Smooth muscle cell (in vitro differentiated cells): ENCODE data around the gene UBXN2A. TPM values are rescaled to one million over a fixed set of nuclear protein-coding genes. Genes with fewer than 3 reads are reported as not detected.

Experiments
- DNase-seq: peaks from one replicate; lab custom pipeline; 2025; ENCODE audit not compliant: unreplicated experiment; lab: John Stamatoyannopoulos, UW
- H2AFZ ChIP-seq: fragments of 200-600 bp; sonication (generic); 2 replicates; pipeline ENCODE4 v1.6.0; 2016; ENCODE audit warnings: antibody characterized with exemption, low read depth, mild to moderate bottlenecking
- H3F3A ChIP-seq: fragments of 200-600 bp; sonication (generic); 2 replicates; pipeline ENCODE4 v1.6.0; 2017; ENCODE audit warnings: antibody characterized with exemption, low read depth
- H3K27ac ChIP-seq: fragments of 200-600 bp; sonication (generic); 2 replicates; pipeline ENCODE4 v1.5.1; 2016; ENCODE audit warnings: low read depth, mild to moderate bottlenecking
- H3K27me3 ChIP-seq: fragments of 200-600 bp; sonication (generic); 2 replicates; pipeline ENCODE4 v1.6.1; 2016; ENCODE audit warnings: low read depth, mild to moderate bottlenecking
- H3K36me3 ChIP-seq: fragments of 200-600 bp; sonication (generic); 2 replicates; pipeline ENCODE4 v1.5.1; 2016; ENCODE audit warnings: low read depth
- H3K4me1 ChIP-seq: fragments of 200-600 bp; sonication (generic); 2 replicates; pipeline ENCODE4 v1.5.1; 2016; ENCODE audit warnings: low read depth
- H3K4me2 ChIP-seq: fragments of 200-600 bp; sonication (generic); 2 replicates; pipeline ENCODE4 v1.6.0; 2016; ENCODE audit warnings: mild to moderate bottlenecking
- H3K4me3 ChIP-seq: fragments of 200-600 bp; sonication (generic); 2 replicates; pipeline ENCODE4 v1.5.1; 2016; ENCODE audit warnings: mild to moderate bottlenecking
- H3K79me2 ChIP-seq: fragments of 200-600 bp; sonication (generic); 2 replicates; pipeline ENCODE4 v1.6.0; 2016; ENCODE audit warnings: low read depth, mild to moderate bottlenecking
- H3K9ac ChIP-seq: fragments of 200-600 bp; sonication (generic); 2 replicates; pipeline ENCODE4 v1.6.0; 2016; ENCODE audit warnings: low read depth
- H3K9me3 ChIP-seq: fragments of 200-600 bp; sonication (generic); replicated peaks from 2 replicates; pipeline ENCODE4 v1.5.1; 2016; ENCODE audit warnings: low read depth
- H4K20me1 ChIP-seq: fragments of 200-600 bp; sonication (generic); 2 replicates; pipeline ENCODE4 v1.6.0; 2016; ENCODE audit warnings: low read depth
- CTCF ChIP-seq: fragments of 200-600 bp; sonication (generic); IDR thresholded peaks from 2 replicates; pipeline ENCODE4 v1.5.1; 2017; ENCODE audit warnings: borderline replicate concordance, mild to moderate bottlenecking, antibody characterized with exemption; ENCODE audit not compliant: insufficient read depth, poor library complexity, severe bottlenecking
- WGBS: methylation state at CpG from one replicate; pipeline ENCODE4 v1.1.7; 2016; ENCODE audit warnings: low lambda C conversion rate; 5-methylcytosine and 5-hydroxymethylcytosine counted together
- polyA plus RNA-seq: library from polyadenylated mRNA; unstranded; fragments of >200 nt; fragmentation: Nextera tagmentation; extraction: Ambion mirVana; gene quantifications from 2 replicates; pipeline ENCODE4 v1.2.1, GENCODE V29; 2016
- total RNA-seq: library from RNA; depleted of rRNA; stranded (reverse); fragments of >200 nt; gene quantifications from 2 replicates; pipeline ENCODE4 v1.2.3, GENCODE V29; 2014

UBXN2A gene
- total and polyA plus RNA-seq, 2 experiments from 2014 or later = 15.5 to 21.6 TPM

- TF ChIP-seq CTCF = no peak
- Histone ChIP-seq H2AFZ (no peak overlapping the region), H3K36me3 (no peaks in the 10 kb centered on the region), H3K4me2 (no peak overlapping the region), H3K27ac (no peak overlapping the region), H3K27me3 (no peaks in the 10 kb centered on the region), H3K9me3 (no peaks in the 10 kb centered on the region), H3F3A (no peaks in the 10 kb centered on the region), H3K4me1 (no peaks in the 10 kb centered on the region), H3K4me3 (no peak overlapping the region), H3K9ac (no peak overlapping the region), H3K79me2 (peaks cover 75% of the 10 kb centered on the region), H4K20me1 (peaks cover 82% of the 10 kb centered on the region)
- no peak for DNase-seq
These were observed 13.4 kb downstream of the UBXN2A start for GRCh38 chr2:23953625-23954024.

GRCh38 chr2:23954325-23955014 is 14.2 kb downstream of the UBXN2A start:
- Histone ChIP-seq H3K27ac (no peak overlapping the region), H3K79me2 (peaks cover 70% of the 10 kb centered on the region), H3K4me2 (no peak overlapping the region), H3K27me3 (no peaks in the 10 kb centered on the region), H3K9me3 (no peaks in the 10 kb centered on the region), H3K9ac (no peak overlapping the region), H3K36me3 (no peaks in the 10 kb centered on the region), H4K20me1 (peaks cover 86% of the 10 kb centered on the region), H3K4me3 (no peak overlapping the region), H2AFZ (no peak overlapping the region), H3K4me1 (no peaks in the 10 kb centered on the region), H3F3A (no peaks in the 10 kb centered on the region)
- 92% methylated on average over 6 of the region's 6 CpGs for WGBS
- no peak for DNase-seq
- TF ChIP-seq CTCF = no peak

GRCh38 chr2:23967846-23968245 is 27.6 kb downstream of the UBXN2A start:
- Histone ChIP-seq H3K4me3 (no peak overlapping the region), H3K27ac (no peak overlapping the region), H3K9me3 (no peaks in the 10 kb centered on the region), H3F3A (no peaks in the 10 kb centered on the region), H3K27me3 (no peaks in the 10 kb centered on the region), H3K9ac (no peak overlapping the region), H3K4me1 (no peaks in the 10 kb centered on the region), H4K20me1 (no peaks in the 10 kb centered on the region), H3K36me3 (no peaks in the 10 kb centered on the region), H2AFZ (no peak overlapping the region), H3K4me2 (no peak overlapping the region), H3K79me2 (no peaks in the 10 kb centered on the region)
- TF ChIP-seq CTCF = no peak
- no peak for DNase-seq
- WGBS = 92% methylated on average over 4 of the region's 4 CpGs

GRCh38 chr2:23976883-23977282 is 36.6 kb downstream of the UBXN2A start:
- H4K20me1 ChIP-seq = no peaks in the 10 kb centered on the region
- no peaks in the 10 kb centered on the region for H3K79me2 ChIP-seq
- no peaks in the 10 kb centered on the region for H3K27me3 ChIP-seq
- no peaks in the 10 kb centered on the region for H3K4me1 ChIP-seq
- no peak overlapping the region for H3K9ac ChIP-seq
- 98% methylated on average over 8 of the region's 8 CpGs for WGBS
- DNase-seq = no peak
- H2AFZ ChIP-seq = no peak overlapping the region
- H3K36me3 ChIP-seq = peaks cover 3% of the 10 kb centered on the region
- no peak for TF ChIP-seq CTCF
- H3K9me3 ChIP-seq = no peaks in the 10 kb centered on the region
- no peak overlapping the region for H3K4me3 ChIP-seq
- H3K27ac ChIP-seq = no peak overlapping the region
- H3F3A ChIP-seq = no peaks in the 10 kb centered on the region
- no peak overlapping the region for H3K4me2 ChIP-seq
